ENCODE data around the gene HIPK4.
"Not testable (repeated sequence)": the region's sequence is repeated elsewhere in the genome, so short reads cannot be mapped to it uniquely, and the experiment has no call there.

The HIPK4 gene

GRCh38 chr19:40390084-40390742, at the start of gene HIPK4:
Gene HIPK4, minus strand, starts transcription at chr19:40390181. Its CDS starts 279 bp downstream, at chr19:40389902.
- no peak for DNase-seq (ENCODE audit: low read depth, low spot score)

- DNase-seq (ENCODE audit: low read depth, low spot score) = no peak
These were observed 48.3 kb upstream of the HIPK4 start for GRCh38 chr19:40438284-40438683.

GRCh38 chr19:40433391-40434216, 43.6 kb upstream of the HIPK4 start:
- peak; percentile 65 for DNase-seq (ENCODE audit: low read depth, low spot score)

- not testable (repeated sequence) for DNase-seq (ENCODE audit: low read depth, low spot score)
These were observed 42.8 kb upstream of the HIPK4 start for GRCh38 chr19:40432760-40433159.

- DNase-seq (ENCODE audit: low read depth, low spot score) = no peak
These were observed 41.7 kb upstream of the HIPK4 start for GRCh38 chr19:40431698-40432097.

GRCh38 chr19:40430242-40430641, 40.3 kb upstream of the HIPK4 start:
- DNase-seq (ENCODE audit: low read depth, low spot score) = not testable (repeated sequence)

GRCh38 chr19:40428197-40428596, 38.2 kb upstream of the HIPK4 start:
- not testable (repeated sequence) for DNase-seq (ENCODE audit: low read depth, low spot score)

- DNase-seq (ENCODE audit: low read depth, low spot score) = peak; percentile 99
These were observed 35.7 kb upstream of the HIPK4 start, which contains the start of gene SERTAD1 for GRCh38 chr19:40425450-40426287. Gene SERTAD1, minus strand, starts transcription at chr19:40425992. Its CDS starts 2,446 bp downstream, at chr19:40423546.

- DNase-seq (ENCODE audit: low read depth, low spot score) = no peak
These were observed 34.9 kb upstream of the HIPK4 start for GRCh38 chr19:40424637-40425449.

GRCh38 chr19:40423938-40424337, 34.0 kb upstream of the HIPK4 start:
- DNase-seq (ENCODE audit: low read depth, low spot score) = no peak

- DNase-seq (ENCODE audit: low read depth, low spot score) = no peak
These were observed 33.0 kb upstream of the HIPK4 start for GRCh38 chr19:40422748-40423566.

GRCh38 chr19:40421993-40422747, 32.2 kb upstream of the HIPK4 start:
- no peak for DNase-seq (ENCODE audit: low read depth, low spot score)

- peak; percentile 64 for DNase-seq (ENCODE audit: low read depth, low spot score)
These were observed 31.1 kb upstream of the HIPK4 start for GRCh38 chr19:40420766-40421765.

- DNase-seq (ENCODE audit: low read depth, low spot score) = no peak
These were observed 30.4 kb upstream of the HIPK4 start for GRCh38 chr19:40420451-40420765.

GRCh38 chr19:40419780-40420179, 29.8 kb upstream of the HIPK4 start:
- no peak for DNase-seq (ENCODE audit: low read depth, low spot score)

- no peak for DNase-seq (ENCODE audit: low read depth, low spot score)
These were observed 29.2 kb upstream of the HIPK4 start for GRCh38 chr19:40419066-40419612.

- DNase-seq (ENCODE audit: low read depth, low spot score) = no peak
These were observed 28.1 kb upstream of the HIPK4 start for GRCh38 chr19:40418040-40418439.

GRCh38 chr19:40417643-40417981, 27.6 kb upstream of the HIPK4 start:
- no peak for DNase-seq (ENCODE audit: low read depth, low spot score)

Measured in smooth muscle cell of the brain vasculature (primary cell).